HG03135 (cell line): ENCODE data around the gene CD200.

ENCODE experiments used
- ATAC-seq: cut with Tn5 transposase; IDR thresholded peaks from one replicate; pipeline ENCODE4 v1.9.1; 2021; ENCODE audit warnings: mild to moderate bottlenecking, moderate library complexity; ENCODE audit not compliant: unreplicated experiment

The CD200 gene

GRCh38 chr3:112333002-112333380, at the start of gene CD200:
Gene CD200 (plus strand): TSS chr3:112333156. CDS start chr3:112333213, 57 bp downstream.
- ATAC-seq, result peak; percentile 57

- no peak for ATAC-seq
Observed at GRCh38 chr3:112289011-112289410, 43.9 kb upstream of the CD200 start.

- peak; percentile 54 for ATAC-seq
Observed at GRCh38 chr3:112293368-112294321, 39.3 kb upstream of the CD200 start, which contains the start of gene SLC9C1. Gene SLC9C1 (minus strand): TSS chr3:112294216. CDS start chr3:112286791, 7,425 bp downstream.

GRCh38 chr3:112297714-112298113, 35.2 kb upstream of the CD200 start:
- ATAC-seq, result no peak

GRCh38 chr3:112298781-112299180, 34.2 kb upstream of the CD200 start:
- no peak for ATAC-seq

GRCh38 chr3:112302150-112302830, 30.7 kb upstream of the CD200 start:
- ATAC-seq, result no peak

- ATAC-seq, result peak; percentile 43
Observed at GRCh38 chr3:112302881-112303763, 29.8 kb upstream of the CD200 start.

- ATAC-seq, result peak; percentile 49
Observed at GRCh38 chr3:112303764-112304325, 29.1 kb upstream of the CD200 start.

GRCh38 chr3:112304611-112305010, 28.3 kb upstream of the CD200 start:
- ATAC-seq, result no peak

GRCh38 chr3:112306825-112307224, 26.1 kb upstream of the CD200 start:
- no peak for ATAC-seq

GRCh38 chr3:112307557-112307956, 25.4 kb upstream of the CD200 start:
- no peak for ATAC-seq

- no peak for ATAC-seq
Observed at GRCh38 chr3:112308151-112308911, 24.6 kb upstream of the CD200 start.

- ATAC-seq, result no peak
Observed at GRCh38 chr3:112314649-112315048, 18.3 kb upstream of the CD200 start.

- ATAC-seq, result no peak
Observed at GRCh38 chr3:112315791-112316190, 17.2 kb upstream of the CD200 start.

- ATAC-seq, result no peak
Observed at GRCh38 chr3:112319516-112320276, 13.3 kb upstream of the CD200 start.

GRCh38 chr3:112320691-112321090, 12.3 kb upstream of the CD200 start:
- ATAC-seq, result no peak

GRCh38 chr3:112321867-112322652, 10.9 kb upstream of the CD200 start:
- no peak for ATAC-seq

GRCh38 chr3:112327371-112327951, 5.5 kb upstream of the CD200 start:
- ATAC-seq, result peak; percentile 97
